Natural killer cell (primary cell): Measurements from ENCODE around the gene SYPL1. TPM values are rescaled to one million over a fixed set of nuclear protein-coding genes. Genes with fewer than 3 reads are reported as not detected.

Source experiments
- ATAC-seq, 3 donors: fragments of 150-1000 bp in 2 of 3; fragments of 200-7000 bp in 1 of 3; cut with Tn5 transposase; 1 replicate in 1 of 3; 2 replicates in 2 of 3; pipeline ENCODE4 v1.10.0; 2021; ENCODE audit warnings: mild to moderate bottlenecking in 2 of 3, moderate library complexity in 2 of 3
- DNase-seq, 2 donors: peaks; one replicate each; pipeline versions ENCODE4 v3.0.0 to v3.0.0-alpha.2; 2013 to 2021; ENCODE audit warnings: mixed read lengths in 1 of 2
- H3K27ac ChIP-seq: one replicate; pipeline ENCODE4 v1.5.1; 2013; ENCODE audit warnings: mild to moderate bottlenecking, low read length
- H3K27me3 ChIP-seq: one replicate; pipeline ENCODE4 v1.6.1; 2013; ENCODE audit warnings: low read length; ENCODE audit not compliant: control insufficient read depth, insufficient read depth
- H3K36me3 ChIP-seq: one replicate; pipeline ENCODE4 v1.6.1; 2013; ENCODE audit warnings: low read length; ENCODE audit not compliant: control insufficient read depth, insufficient read depth
- H3K4me1 ChIP-seq: one replicate; pipeline ENCODE4 v1.6.1; 2013; ENCODE audit warnings: low read length; ENCODE audit not compliant: control insufficient read depth, insufficient read depth
- H3K4me3 ChIP-seq: one replicate; pipeline ENCODE4 v1.5.1; 2013; ENCODE audit warnings: low read length
- H3K9me3 ChIP-seq: one replicate; pipeline ENCODE4 v1.6.1; 2013; ENCODE audit warnings: low read length; ENCODE audit not compliant: control insufficient read depth, insufficient read depth
- H3K27ac Mint-ChIP-seq, 2 donors: one replicate each; pipeline ENCODE4 v1.8.0; 2022; ENCODE audit warnings: mild to moderate bottlenecking in 2 of 2, mixed read lengths in 2 of 2, moderate library complexity in 1 of 2
- H3K27me3 Mint-ChIP-seq, 2 donors: one replicate each; pipeline ENCODE4 v1.8.0; 2022; ENCODE audit warnings: low read depth in 2 of 2, mixed read lengths in 2 of 2
- H3K36me3 Mint-ChIP-seq: one replicate; pipeline ENCODE4 v1.8.0; 2022; ENCODE audit warnings: mixed read lengths
- H3K4me1 Mint-ChIP-seq, 2 donors: one replicate each; pipeline ENCODE4 v1.8.0; 2022; ENCODE audit warnings: mixed read lengths in 2 of 2
- H3K4me3 Mint-ChIP-seq: one replicate; pipeline ENCODE4 v1.8.0; 2022; ENCODE audit warnings: mild to moderate bottlenecking, moderate library complexity, mixed read lengths
- H3K9me3 Mint-ChIP-seq, 2 donors: one replicate each; pipeline ENCODE4 v1.8.0; 2022; ENCODE audit warnings: mixed read lengths in 2 of 2
- CTCF ChIP-seq: fragments of 200-600 bp; IDR thresholded peaks from one replicate; pipeline ENCODE4 v1.8.0; 2022; ENCODE audit warnings: antibody characterized with exemption
- WGBS: methylation state at CpG from one replicate; pipeline ENCODE4 v1.1.7; 2013; ENCODE audit warnings: missing lambda C conversion rate; ENCODE audit not compliant: insufficient coverage; 5-methylcytosine and 5-hydroxymethylcytosine counted together
- intact Hi-C: fragments of 100-400 bp; cut with micrococcal nuclease; formaldehyde crosslinking; loops from one replicate; pipeline ENCODE4 v1.14.2; 2022
- total RNA-seq, 4 donors: library from RNA; stranded (reverse); fragments of 120-200 nt in 1 of 4; gene quantifications; one replicate each; pipeline versions ENCODE4 v1.2.3 to v1.2.4, GENCODE V29; 2013 to 2022

The SYPL1 gene
- total RNA-seq, 3 donors from 2014 or later (not counting 1 experiment from before 2014, with no cell fraction given) = 13.1 to 22.2 (median 14.9) TPM

- Mint-ChIP-seq H3K27ac (peak overlapping the region; percentile 84), H3K27me3 (peaks cover 2 to 13% of the 10 kb centered on the region in 2 donors), H3K36me3 (no peaks in the 10 kb centered on the region), H3K9me3 (no peaks in the 10 kb centered on the region), H3K4me3 (peak overlapping the region; percentile 94), H3K4me1 (peaks cover 30 to 38% of the 10 kb centered on the region in 2 donors)
- H3K9me3 ChIP-seq = no peaks in the 10 kb centered on the region
- ATAC-seq = peak; percentile 28 to 38 (median 32)
- no peak for TF ChIP-seq CTCF
- peak overlapping the region; percentile 56 for H3K4me3 ChIP-seq
- no peaks in the 10 kb centered on the region for H3K27me3 ChIP-seq
- intact Hi-C loops = loop anchor here (2.0 to 10.0 kb wide), 3 partner anchors 41 to 173 kb away; partner anchors contain the start of gene NAMPT
- no peaks in the 10 kb centered on the region for H3K36me3 ChIP-seq
- DNase-seq = peak in 1 of 2 donors; percentile 69
- under 1% methylated on average over 53 of the region's 53 CpGs for WGBS
- H3K4me1 ChIP-seq = peaks cover 17% of the 10 kb centered on the region
- H3K27ac ChIP-seq = peak overlapping the region; percentile 65
Measured at GRCh38 chr7:106111655-106112117, 426 bp downstream of the SYPL1 start.

- H3K4me1 Mint-ChIP-seq = peaks cover 30 to 38% of the 10 kb centered on the region in 2 donors
- peak overlapping the region; percentile 56 for H3K4me3 ChIP-seq
Measured at GRCh38 chr7:106110885-106111654, 1.0 kb downstream of the SYPL1 start.

GRCh38 chr7:106110238-106110560 lies 1.9 kb downstream of the SYPL1 start:
- no peak for TF ChIP-seq CTCF
- Histone ChIP-seq H3K27ac (no peak overlapping the region), H3K9me3 (no peaks in the 10 kb centered on the region), H3K27me3 (no peaks in the 10 kb centered on the region), H3K4me1 (peaks cover 17% of the 10 kb centered on the region), H3K36me3 (no peaks in the 10 kb centered on the region), H3K4me3 (no peak overlapping the region)
- intact Hi-C loops = loop anchor here (2.0 to 10.0 kb wide), 3 partner anchors 39 to 175 kb away; partner anchors contain the start of gene NAMPT
- Mint-ChIP-seq H3K27me3 (peaks cover 2 to 19% of the 10 kb centered on the region in 2 donors), H3K4me3 (peak overlapping the region; percentile 7), H3K9me3 (no peaks in the 10 kb centered on the region), H3K4me1 (peaks cover 32 to 38% of the 10 kb centered on the region in 2 donors), H3K36me3 (no peaks in the 10 kb centered on the region), H3K27ac (peak overlapping the region in 1 of 2 donors; percentile 8)
- DNase-seq (peak in 1 of 2 donors; percentile 29), ATAC-seq (no peak)

More at GRCh38 chr7:106110885-106111654, 1.0 kb downstream of the SYPL1 start:
- no peak for TF ChIP-seq CTCF
- 2% methylated on average over 13 of the region's 19 CpGs for WGBS
- peak overlapping the region; percentile 92 for H3K4me3 Mint-ChIP-seq
- peak overlapping the region; percentile 84 for H3K27ac Mint-ChIP-seq
- DNase-seq (no peak), ATAC-seq (no peak)
- intact Hi-C loops = loop anchor here (2.0 to 10.0 kb wide), 3 partner anchors 40 to 174 kb away; partner anchors contain the start of gene NAMPT
- H3K27me3 Mint-ChIP-seq = peaks cover 2 to 13% of the 10 kb centered on the region in 2 donors
- H3K9me3 Mint-ChIP-seq = no peaks in the 10 kb centered on the region
- H3K27me3 ChIP-seq = no peaks in the 10 kb centered on the region
- H3K36me3 Mint-ChIP-seq = no peaks in the 10 kb centered on the region
- H3K9me3 ChIP-seq = no peaks in the 10 kb centered on the region
- H3K36me3 ChIP-seq = no peaks in the 10 kb centered on the region
- H3K4me1 ChIP-seq = peaks cover 17% of the 10 kb centered on the region
- H3K27ac ChIP-seq = peak overlapping the region; percentile 59
